H1 (cell line): Measurements from ENCODE around the gene SPEM3. TPM values are rescaled to one million over a fixed set of nuclear protein-coding genes. Genes with fewer than 3 reads are reported as not detected.

ENCODE experiments used
- CTCF ChIA-PET: fragments of 300-600 bp; sonication (Branson Sonifier 250); formaldehyde crosslinking; loops from one replicate; lab custom pipeline; 2021; ENCODE audit not compliant: partially characterized antibody; lab: Charles Lee
- POLR2A ChIA-PET: fragments of 300-600 bp; sonication (Branson Sonifier 250); formaldehyde crosslinking; loops from one replicate; lab custom pipeline; 2021; ENCODE audit warnings: inconsistent platforms; ENCODE audit not compliant: partially characterized antibody; lab: Charles Lee
- DNase-seq, 2 experiments: peaks; one replicate each; pipeline versions ENCODE4 v3.0.0 to v3.0.0-alpha.2; 2010 to 2022; ENCODE audit warnings: low spot score in 2 of 2, low read depth in 1 of 2, mixed read lengths in 1 of 2
- FAIRE-seq: peaks from 2 replicates; lab custom pipeline; 2011; peaks lifted over from hg19 to GRCh38; lab: Jason Lieb, UNC
- H2AFZ ChIP-seq: 2 replicates; pipeline ENCODE4 v1.8.1; 2012; ENCODE audit warnings: low read length, inconsistent platforms
- H2AK5ac ChIP-seq: 2 replicates; pipeline ENCODE4 v1.6.1; 2013; ENCODE audit warnings: low read depth, low read length
- H2BK120ac ChIP-seq: replicated peaks from 2 replicates; pipeline ENCODE3; 2013; ENCODE audit warnings: low read depth, low read length, inconsistent platforms
- H2BK12ac ChIP-seq: 2 replicates; pipeline ENCODE4 v1.6.1; 2013; ENCODE audit warnings: low read depth, low read length
- H2BK15ac ChIP-seq: 2 replicates; pipeline ENCODE4 v1.6.1; 2013; ENCODE audit warnings: low read length
- H2BK20ac ChIP-seq: 2 replicates; pipeline ENCODE4 v1.6.1; 2013; ENCODE audit warnings: low read length
- H2BK5ac ChIP-seq: 2 replicates; pipeline ENCODE4 v1.6.1; 2013; ENCODE audit warnings: low read depth, low read length
- H3K14ac ChIP-seq: 2 replicates; pipeline ENCODE4 v1.6.1; 2013; ENCODE audit warnings: inconsistent platforms; ENCODE audit not compliant: insufficient read length
- H3K18ac ChIP-seq: 2 replicates; pipeline ENCODE4 v1.6.1; 2013; ENCODE audit warnings: low read length; ENCODE audit errors: extremely low read depth
- H3K23ac ChIP-seq: 2 replicates; pipeline ENCODE4 v1.6.1; 2013; ENCODE audit warnings: inconsistent platforms; ENCODE audit not compliant: insufficient read length
- H3K23me2 ChIP-seq: 2 replicates; pipeline ENCODE4 v1.6.1; 2013; ENCODE audit warnings: low read depth, low read length
- H3K27ac ChIP-seq: 2 replicates; pipeline ENCODE4 v1.6.1; 2011; ENCODE audit warnings: low read depth, low read length, inconsistent platforms
- H3K27me3 ChIP-seq, 4 experiments: replicated peaks in 1 of 4; 1 replicate in 1 of 4; 2 replicates in 3 of 4; pipeline versions ENCODE4 v1.6.1 to v1.8.1; 2011 to 2013; ENCODE audit warnings: low read length in 3 of 4, mild to moderate bottlenecking in 3 of 4, inconsistent platforms in 2 of 4, mixed read lengths in 2 of 4, moderate library complexity in 1 of 4; ENCODE audit not compliant: control insufficient read depth in 3 of 4, insufficient read depth in 3 of 4; ENCODE audit errors: extremely low read depth in 1 of 4
- H3K36me3 ChIP-seq, 4 experiments: 2 replicates each; pipeline versions ENCODE4 v1.6.1 to v1.8.1; 2011 to 2013; ENCODE audit warnings: mild to moderate bottlenecking in 4 of 4, low read length in 3 of 4, moderate library complexity in 2 of 4, control low read depth in 1 of 4, inconsistent platforms in 1 of 4; ENCODE audit not compliant: insufficient read depth in 4 of 4, control insufficient read depth in 2 of 4
- H3K4ac ChIP-seq: replicated peaks from 2 replicates; pipeline ENCODE3; 2013; ENCODE audit warnings: low read length, low read depth, mixed read lengths, inconsistent platforms; ENCODE audit not compliant: insufficient read length
- H3K4me1 ChIP-seq, 4 experiments: replicated peaks in 1 of 4; 1 replicate in 1 of 4; 2 replicates in 3 of 4; pipeline versions ENCODE4 v1.6.1 to v1.8.1; 2011 to 2013; ENCODE audit warnings: low read length in 3 of 4, inconsistent platforms in 2 of 4, mixed read lengths in 1 of 4; ENCODE audit not compliant: insufficient read depth in 4 of 4, control insufficient read depth in 3 of 4
- H3K4me2 ChIP-seq, 2 experiments: 2 replicates each; pipeline versions ENCODE4 v1.6.1 to v1.8.1; 2011 to 2013; ENCODE audit warnings: low read depth in 2 of 2, low read length in 2 of 2, control low read depth in 1 of 2, inconsistent platforms in 1 of 2, mild to moderate bottlenecking in 1 of 2; ENCODE audit not compliant: insufficient read depth in 1 of 2
- H3K4me3 ChIP-seq, 4 experiments: fragments of 200-600, 300-600 bp in 1 of 4; sonication (generic), shearing (Covaris generic), sonication (Bioruptor Twin) in 1 of 4; 2 replicates each; pipeline versions ENCODE4 v1.5.1 to v1.8.1; 2011 to 2016; ENCODE audit warnings: low read length in 4 of 4, low read depth in 3 of 4, control low read depth in 2 of 4, inconsistent platforms in 2 of 4, mild to moderate bottlenecking in 2 of 4, mixed read lengths in 1 of 4, moderate library complexity in 1 of 4; ENCODE audit not compliant: insufficient read depth in 2 of 4; ENCODE audit errors: extremely low read depth in 1 of 4
- H3K56ac ChIP-seq: replicated peaks from 2 replicates; pipeline ENCODE3; 2013; ENCODE audit warnings: low read depth, mild to moderate bottlenecking, mixed read lengths, low read length, inconsistent platforms; ENCODE audit not compliant: insufficient read length
- H3K79me1 ChIP-seq: 2 replicates; pipeline ENCODE4 v1.6.1; 2013; ENCODE audit warnings: low read depth, low read length, control low read depth
- H3K79me2 ChIP-seq, 2 experiments: 2 replicates each; pipeline versions ENCODE4 v1.6.1 to v1.8.1; 2012 to 2013; ENCODE audit warnings: low read length in 2 of 2, mild to moderate bottlenecking in 2 of 2, inconsistent platforms in 1 of 2; ENCODE audit not compliant: insufficient read depth in 2 of 2, control insufficient read depth in 1 of 2
- H3K9ac ChIP-seq, 4 experiments: replicated peaks in 1 of 4; 1 replicate in 1 of 4; 2 replicates in 3 of 4; pipeline versions ENCODE4 v1.6.1 to v1.8.1; 2011 to 2013; ENCODE audit warnings: low read depth in 3 of 4, low read length in 3 of 4, control low read depth in 2 of 4, mild to moderate bottlenecking in 2 of 4, moderate library complexity in 2 of 4, inconsistent platforms in 1 of 4; ENCODE audit errors: extremely low read depth in 1 of 4
- H3K9me3 ChIP-seq, 2 experiments: 2 replicates each; pipeline versions ENCODE4 v1.6.1 to v1.8.1; 2012 to 2013; ENCODE audit warnings: mild to moderate bottlenecking in 2 of 2, moderate library complexity in 2 of 2, control low read depth in 1 of 2, inconsistent platforms in 1 of 2, low read depth in 1 of 2, low read length in 1 of 2, mixed read lengths in 1 of 2; ENCODE audit not compliant: insufficient read depth in 2 of 2
- H4K20me1 ChIP-seq, 2 experiments: replicated peaks in 1 of 2; 2 replicates each; pipeline versions ENCODE3 to v1.8.1; 2011 to 2013; ENCODE audit warnings: inconsistent platforms in 2 of 2, low read length in 2 of 2, mild to moderate bottlenecking in 1 of 2; ENCODE audit not compliant: insufficient read depth in 2 of 2, control insufficient read depth in 1 of 2
- H4K5ac ChIP-seq: 2 replicates; pipeline ENCODE4 v1.6.1; 2013; ENCODE audit warnings: low read length, low read depth, mixed read lengths, inconsistent platforms; ENCODE audit not compliant: insufficient read length
- H4K8ac ChIP-seq: 2 replicates; pipeline ENCODE4 v1.8.0; 2013; ENCODE audit warnings: mild to moderate bottlenecking, moderate library complexity, low read length, inconsistent platforms; ENCODE audit not compliant: insufficient read depth; ENCODE audit errors: extremely low read depth
- H4K91ac ChIP-seq: replicated peaks from 2 replicates; pipeline ENCODE3; 2013; ENCODE audit warnings: low read length, mixed read lengths, inconsistent platforms; ENCODE audit not compliant: insufficient read length
- BCL11A ChIP-seq, 2 experiments: IDR thresholded peaks; one replicate each; pipeline ENCODE4 v1.6.1; 2011; ENCODE audit warnings: low read depth in 2 of 2, low read length in 2 of 2, mild to moderate bottlenecking in 2 of 2
- GTF2F1 ChIP-seq: IDR thresholded peaks from 2 replicates; pipeline ENCODE4 v1.6.1; 2012; ENCODE audit warnings: low read depth, low read length, improper control_type of control experiment, borderline replicate concordance
- MAX ChIP-seq: IDR thresholded peaks from 2 replicates; pipeline ENCODE4 v1.6.1; 2012; ENCODE audit warnings: inconsistent platforms
- NRF1 ChIP-seq: IDR thresholded peaks from 2 replicates; pipeline ENCODE4 v1.6.1; 2011; ENCODE audit warnings: mild to moderate bottlenecking, low read depth, low read length, improper control_type of control experiment
- PHF8 ChIP-seq: fragments of 200-600 bp; sonication (generic); conservative IDR thresholded peaks from 2 replicates; pipeline ENCODE4 v1.7.1; 2012; ENCODE audit warnings: low read depth, mild to moderate bottlenecking, inconsistent platforms, low read length, moderate library complexity
- RXRA ChIP-seq: IDR thresholded peaks from 2 replicates; pipeline ENCODE4 v1.6.1; 2011; ENCODE audit warnings: low read depth, mild to moderate bottlenecking, low read length, moderate library complexity; ENCODE audit not compliant: insufficient read depth
- SIN3A ChIP-seq, 2 experiments: IDR thresholded peaks in 1 of 2; conservative IDR thresholded peaks in 1 of 2; 2 replicates each; pipeline ENCODE4 v1.6.1; 2011 to 2012; ENCODE audit warnings: low read length in 2 of 2, improper control_type of control experiment in 1 of 2, low read depth in 1 of 2, mild to moderate bottlenecking in 1 of 2
- SP1 ChIP-seq: IDR thresholded peaks from 2 replicates; pipeline ENCODE4 v1.6.1; 2011; ENCODE audit warnings: low read depth, low read length
- SP4 ChIP-seq: IDR thresholded peaks from 2 replicates; pipeline ENCODE4 v1.6.1; 2012; ENCODE audit warnings: low read length, inconsistent platforms
- YY1 ChIP-seq: IDR thresholded peaks from 2 replicates; pipeline ENCODE4 v1.6.1; 2011; ENCODE audit warnings: low read depth, mild to moderate bottlenecking, low read length
- WGBS, 2 experiments: shearing (Covaris generic) in 1 of 2; methylation state at CpG; one replicate each; pipeline versions ENCODE4 v1.1.6 to v1.1.7; 2013 to 2015; ENCODE audit warnings: low lambda C conversion rate in 2 of 2, mixed read lengths in 2 of 2, inconsistent platforms in 1 of 2, low coverage in 1 of 2, missing lambda C conversion rate in 1 of 2; ENCODE audit not compliant: insufficient replicate concordance in 2 of 2, insufficient coverage in 1 of 2, insufficient read length in 1 of 2; ENCODE audit errors: extremely low coverage in 1 of 2, missing lambda C conversion rate in 1 of 2; 5-methylcytosine and 5-hydroxymethylcytosine counted together
- polyA plus RNA-seq, 7 experiments: library from polyadenylated mRNA; depleted of rRNA in 3 of 7; stranded (reverse) in 5 of 7; unstranded in 2 of 7; fragments of >200 nt in 5 of 7; fragments of 200-250 nt in 2 of 7; gene quantifications; 1 replicate in 5 of 7; 2 replicates in 1 of 7; 4 replicates in 1 of 7; pipeline versions ENCODE4 v1.2.1 to v1.2.3, GENCODE V29; 2011 to 2013; ENCODE audit warnings: missing spikeins in 2 of 7, mixed read lengths in 2 of 7
- total RNA-seq: library from RNA; stranded (reverse); fragmentation: NEBNext Ultra II Directional; extraction: Animal tissue kit (Norgen Biotek cat#: 25700); gene quantifications from 2 replicates; pipeline ENCODE4 v1.2.1, GENCODE V29; 2021
- TF ChIP-seq, protein P1 (sequence below): IDR thresholded peaks from 2 replicates; pipeline ENCODE4 v1.6.1; 2011; ENCODE audit warnings: low read depth, mild to moderate bottlenecking, low read length; ENCODE audit not compliant: insufficient read depth

Gene SPEM3
- total and polyA plus RNA-seq, 2 of the 8 experiments (the other 6 are each of a cell fraction or from before 2014, with no cell fraction given), result 0.02 TPM; not detected in 1

DNA sequence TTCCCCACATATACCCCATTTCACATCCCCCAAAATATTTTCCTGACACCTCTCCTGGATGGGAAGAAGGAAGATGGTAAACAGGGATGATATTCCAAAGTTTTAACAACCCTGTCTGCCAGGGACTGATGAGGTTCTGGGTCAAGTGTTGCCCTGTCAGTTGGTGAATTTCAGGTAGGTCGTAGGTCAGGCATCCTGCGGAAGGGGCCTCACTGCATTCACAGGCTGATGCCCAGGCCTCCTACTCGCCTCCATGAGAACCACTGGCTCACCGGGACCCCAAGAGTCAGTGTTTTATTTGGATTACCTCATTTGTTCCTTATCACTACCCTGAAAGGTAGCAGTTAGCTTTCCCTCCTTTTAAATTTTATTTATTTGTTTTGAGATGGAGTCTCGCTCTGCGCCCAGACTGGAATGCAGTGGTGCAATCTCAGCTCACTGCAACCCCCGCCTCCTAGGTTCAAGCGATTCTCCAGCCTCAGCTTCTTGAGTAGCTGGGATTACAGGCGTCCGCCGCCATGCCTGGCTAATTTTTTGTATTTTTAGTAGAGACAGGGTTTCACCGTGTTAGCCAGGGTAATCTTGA lies 40.2 kb downstream of the SPEM3 start:
- Histone ChIP-seq H3K4me3 (no peak overlapping the region), H4K5ac (no peak overlapping the region), H3K56ac (no peak overlapping the region), H3K4me1 (no peaks in the 10 kb centered on the region), H2BK5ac (no peak overlapping the region), H2AK5ac (no peak overlapping the region), H3K27me3 (no peaks in the 10 kb centered on the region), H2BK120ac (no peak overlapping the region), H3K79me1 (peaks cover 2% of the 10 kb centered on the region), H2BK12ac (no peak overlapping the region), H3K36me3 (peaks cover 0 to 3% (median 0%) of the 10 kb centered on the region in 4 experiments; a peak in 2 of 8 replicates)
- FAIRE-seq, result no peak
- no peak for TF ChIP-seq NRF1
- TF ChIP-seq YY1, result no peak
- no peak for TF ChIP-seq MAX
- no peak for TF ChIP-seq BCL11A (IDR thresholded peaks at IDR 0.05; ENCODE audit: low read depth in 2 of 2, low read length in 2 of 2)
- TF ChIP-seq RXRA, result no peak
- no peak for TF ChIP-seq SP4
- TF ChIP-seq PHF8, result no peak
- no peak for TF ChIP-seq SIN3A (conservative IDR thresholded peaks at IDR 0.05 in 1 of 2, IDR thresholded peaks at IDR 0.05 in 1 of 2; ENCODE audit: low read depth in 1 of 2, low read length in 2 of 2)
- no peak for TF ChIP-seq GTF2F1
- TF ChIP-seq, protein P1, sequence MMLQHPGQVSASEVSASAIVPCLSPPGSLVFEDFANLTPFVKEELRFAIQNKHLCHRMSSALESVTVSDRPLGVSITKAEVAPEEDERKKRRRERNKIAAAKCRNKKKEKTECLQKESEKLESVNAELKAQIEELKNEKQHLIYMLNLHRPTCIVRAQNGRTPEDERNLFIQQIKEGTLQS, result no peak
- TF ChIP-seq SP1, result no peak
- TF ChIP-seq, all 59 proteins: peak for 0
- Histone ChIP-seq H3K9ac (no peak overlapping the region), H2AFZ (no peak overlapping the region), H3K23me2 (no peaks in the 10 kb centered on the region), H3K27ac (no peak overlapping the region), H2BK20ac (no peak overlapping the region), H4K91ac (no peak overlapping the region), H3K18ac (no peak overlapping the region), H3K79me2 (no peaks in the 10 kb centered on the region; a peak in 1 of 4 replicates), H3K9me3 (no peaks in the 10 kb centered on the region), H4K8ac (no peak overlapping the region), H3K14ac (no peak overlapping the region), H3K4me2 (no peak overlapping the region), H4K20me1 (peaks cover 0 to 1% of the 10 kb centered on the region in 2 experiments), H2BK15ac (no peak overlapping the region), H3K4ac (no peak overlapping the region), H3K23ac (no peak overlapping the region)
- DNase-seq, result no peak
- CTCF ChIA-PET, result interaction anchor here (1.7 kb wide), 1 partner anchor 8 kb away, joined by 4 read pairs; no protein-coding TSS in a partner anchor
- 86% methylated on average over 12 of the region's 12 CpGs; no CpG with 5 or more reads in 1 of the 2 experiments for WGBS, 2 experiments
- POLR2A ChIA-PET, result interaction anchor here (0.6 to 13.8 kb wide), 2 partner anchors 13 to 199 kb away, joined by 4 to 200 read pairs; partner anchors contain the start of genes POLR2A, SLC35G6 and ZBTB4
